GM21447 (cell line): ENCODE results near the gene UQCC3.
"Not testable (repeated sequence)": the region's sequence is repeated elsewhere in the genome, so short reads cannot be mapped to it uniquely, and the experiment has no call there.

Experiments used
- ATAC-seq: cut with Tn5 transposase; IDR thresholded peaks from one replicate; pipeline ENCODE4 v1.9.1; 2021; ENCODE audit not compliant: unreplicated experiment

Gene UQCC3

GRCh38 chr11:62702246-62702645 lies 30.8 kb downstream of the UQCC3 start:
- ATAC-seq, result no peak

GRCh38 chr11:62703921-62704320 lies 32.4 kb downstream of the UQCC3 start:
- ATAC-seq, result not testable (repeated sequence)

GRCh38 chr11:62705413-62705812 lies 33.9 kb downstream of the UQCC3 start:
- no peak for ATAC-seq

GRCh38 chr11:62705880-62706849 lies 34.7 kb downstream of the UQCC3 start:
- no peak for ATAC-seq

- no peak for ATAC-seq
Observed at GRCh38 chr11:62706850-62707247, 35.4 kb downstream of the UQCC3 start.

GRCh38 chr11:62707277-62707861 lies 35.9 kb downstream of the UQCC3 start, which contains the start of the genes BSCL2 and GNG3:
TSS of gene BSCL2 (minus strand) at chr11:62707424. CDS start at chr11:62707195, 229 bp downstream.
TSS of gene GNG3 (plus strand) at chr11:62707676. CDS start at chr11:62708296, 620 bp downstream.
- no peak for ATAC-seq

GRCh38 chr11:62708392-62708791 lies 36.9 kb downstream of the UQCC3 start:
- ATAC-seq, result no peak

GRCh38 chr11:62708793-62709192 lies 37.3 kb downstream of the UQCC3 start:
- no peak for ATAC-seq

- ATAC-seq, result peak; percentile 65
Observed at GRCh38 chr11:62709247-62710000, 38.0 kb downstream of the UQCC3 start.

GRCh38 chr11:62710001-62710345 lies 38.5 kb downstream of the UQCC3 start:
- no peak for ATAC-seq

GRCh38 chr11:62712276-62712812 lies 40.9 kb downstream of the UQCC3 start:
- ATAC-seq, result no peak

GRCh38 chr11:62712861-62713260 lies 41.4 kb downstream of the UQCC3 start:
- ATAC-seq, result no peak

- ATAC-seq, result no peak
Observed at GRCh38 chr11:62713343-62713742, 41.9 kb downstream of the UQCC3 start.

GRCh38 chr11:62715150-62716130 lies 44.0 kb downstream of the UQCC3 start:
- ATAC-seq, result no peak

- no peak for ATAC-seq
Observed at GRCh38 chr11:62716206-62716605, 44.7 kb downstream of the UQCC3 start.

GRCh38 chr11:62716816-62717215 lies 45.3 kb downstream of the UQCC3 start:
- ATAC-seq, result no peak

GRCh38 chr11:62719302-62719978 lies 48.0 kb downstream of the UQCC3 start:
- no peak for ATAC-seq

- ATAC-seq, result no peak
Observed at GRCh38 chr11:62721994-62722393, 50.5 kb downstream of the UQCC3 start.
